ENCODE results near the gene ARL14EP.

DNA sequence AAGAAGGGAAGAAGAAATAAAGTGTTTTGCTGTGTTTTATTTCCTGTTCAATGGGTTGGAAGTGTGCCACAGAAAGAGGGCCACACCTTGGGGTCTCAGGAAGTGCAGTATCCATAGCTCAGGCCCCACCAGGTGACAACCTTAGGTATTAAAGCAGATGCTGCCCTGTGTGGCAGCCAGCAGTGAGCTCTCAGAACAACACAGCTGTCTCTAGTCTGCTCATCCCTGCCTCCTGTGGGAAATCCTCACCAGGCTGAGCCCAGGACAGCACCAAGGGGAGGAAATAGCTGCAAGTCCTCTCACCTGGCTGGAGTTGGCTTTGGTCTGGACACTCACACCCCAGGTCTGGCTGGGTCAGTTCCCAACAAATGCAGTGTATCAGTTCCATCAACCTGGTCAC, 25.1 kb downstream of the ARL14EP start:
- TF ChIP-seq, protein P1, sequence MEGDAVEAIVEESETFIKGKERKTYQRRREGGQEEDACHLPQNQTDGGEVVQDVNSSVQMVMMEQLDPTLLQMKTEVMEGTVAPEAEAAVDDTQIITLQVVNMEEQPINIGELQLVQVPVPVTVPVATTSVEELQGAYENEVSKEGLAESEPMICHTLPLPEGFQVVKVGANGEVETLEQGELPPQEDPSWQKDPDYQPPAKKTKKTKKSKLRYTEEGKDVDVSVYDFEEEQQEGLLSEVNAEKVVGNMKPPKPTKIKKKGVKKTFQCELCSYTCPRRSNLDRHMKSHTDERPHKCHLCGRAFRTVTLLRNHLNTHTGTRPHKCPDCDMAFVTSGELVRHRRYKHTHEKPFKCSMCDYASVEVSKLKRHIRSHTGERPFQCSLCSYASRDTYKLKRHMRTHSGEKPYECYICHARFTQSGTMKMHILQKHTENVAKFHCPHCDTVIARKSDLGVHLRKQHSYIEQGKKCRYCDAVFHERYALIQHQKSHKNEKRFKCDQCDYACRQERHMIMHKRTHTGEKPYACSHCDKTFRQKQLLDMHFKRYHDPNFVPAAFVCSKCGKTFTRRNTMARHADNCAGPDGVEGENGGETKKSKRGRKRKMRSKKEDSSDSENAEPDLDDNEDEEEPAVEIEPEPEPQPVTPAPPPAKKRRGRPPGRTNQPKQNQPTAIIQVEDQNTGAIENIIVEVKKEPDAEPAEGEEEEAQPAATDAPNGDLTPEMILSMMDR (IDR thresholded peaks at IDR 0.05), result no peak
- no peak for TF ChIP-seq POLR2A (IDR thresholded peaks at IDR 0.05)
